GM10847 (cell line): ENCODE measurements around the gene LRRC30.

ENCODE experiments used
- POLR2A ChIP-seq: IDR thresholded peaks from 2 replicates; pipeline ENCODE4 v1.6.1; 2011; ENCODE audit not compliant: insufficient read length; ENCODE audit errors: extremely low read depth

Gene LRRC30

DNA sequence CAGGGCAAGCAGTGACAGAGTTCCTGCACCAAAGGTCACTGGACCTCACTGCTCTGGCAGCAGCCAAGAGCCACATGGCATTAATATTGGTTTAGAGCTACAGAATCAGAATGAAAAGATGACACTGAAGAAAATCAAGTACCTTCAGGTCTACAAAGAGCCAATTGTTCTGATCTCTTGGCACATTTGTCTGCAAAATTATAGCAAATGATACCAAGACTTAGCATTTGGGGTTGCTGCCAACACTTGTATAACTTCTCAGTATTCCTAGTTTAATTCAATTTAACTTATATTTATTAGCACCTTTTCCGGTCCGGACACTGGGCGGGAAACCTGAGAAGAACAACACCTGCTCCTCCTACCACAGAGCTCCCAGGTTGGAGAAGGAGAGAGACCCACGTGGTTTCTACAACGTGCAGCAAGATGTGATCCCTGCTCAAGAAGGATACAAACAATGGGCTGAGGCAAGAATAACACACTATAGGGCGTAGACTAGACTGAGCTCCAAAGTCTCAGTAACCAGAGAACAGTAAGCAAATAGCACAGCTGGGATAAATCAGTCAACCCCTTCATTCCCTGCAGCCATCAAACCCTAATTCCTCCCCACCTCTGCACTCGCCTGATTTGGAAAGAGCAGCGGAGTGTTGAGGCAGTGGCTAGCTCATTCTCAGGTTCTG, 2.4 kb downstream of the LRRC30 start:
- TF ChIP-seq POLR2A: no peak

DNA sequence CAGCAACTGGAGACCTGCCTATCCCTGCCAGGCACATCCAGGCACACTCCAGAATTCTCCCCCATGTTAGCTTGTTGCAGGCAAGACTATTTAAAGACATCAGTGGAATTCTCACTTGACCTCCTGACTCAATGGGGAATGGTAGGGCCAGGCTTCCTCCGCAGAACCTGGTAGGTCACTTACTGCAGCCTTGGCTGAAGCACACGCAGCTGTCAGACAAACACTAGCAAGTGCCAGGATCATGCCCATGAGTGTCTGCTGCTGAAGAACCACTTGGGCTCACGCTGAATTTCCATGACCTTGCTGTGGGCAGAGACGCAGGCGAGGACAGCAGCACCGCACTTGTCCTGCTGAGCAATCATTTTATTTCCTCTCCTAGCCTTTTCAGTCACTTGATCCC, 3.2 kb downstream of the LRRC30 start:
- TF ChIP-seq POLR2A: no peak

DNA sequence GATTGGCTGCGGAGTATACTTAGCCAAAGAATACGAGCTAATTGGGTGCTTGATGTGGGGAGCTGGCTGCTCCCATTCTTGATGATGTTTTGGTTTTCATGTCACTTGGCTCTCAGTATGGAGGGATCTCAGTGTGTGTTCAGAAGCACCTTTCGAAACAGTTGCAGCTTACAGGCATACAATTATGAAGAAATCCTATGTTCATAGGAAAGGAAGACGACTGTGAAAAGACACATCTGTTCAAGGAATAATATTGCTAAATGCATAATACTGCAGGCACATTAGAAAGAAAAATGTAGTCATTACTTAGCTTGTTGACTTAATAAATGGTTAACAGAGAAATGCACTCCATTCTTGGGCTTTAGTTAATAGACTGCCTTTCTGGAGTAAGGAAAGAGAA, 4.1 kb downstream of the LRRC30 start:
- TF ChIP-seq POLR2A: no peak

- no peak for TF ChIP-seq POLR2A
These were observed 5.2 kb downstream of the LRRC30 start for GRCh38 chr18:7236072-7236471.

GRCh38 chr18:7236933-7237332, 6.0 kb downstream of the LRRC30 start:
- TF ChIP-seq POLR2A: no peak

DNA sequence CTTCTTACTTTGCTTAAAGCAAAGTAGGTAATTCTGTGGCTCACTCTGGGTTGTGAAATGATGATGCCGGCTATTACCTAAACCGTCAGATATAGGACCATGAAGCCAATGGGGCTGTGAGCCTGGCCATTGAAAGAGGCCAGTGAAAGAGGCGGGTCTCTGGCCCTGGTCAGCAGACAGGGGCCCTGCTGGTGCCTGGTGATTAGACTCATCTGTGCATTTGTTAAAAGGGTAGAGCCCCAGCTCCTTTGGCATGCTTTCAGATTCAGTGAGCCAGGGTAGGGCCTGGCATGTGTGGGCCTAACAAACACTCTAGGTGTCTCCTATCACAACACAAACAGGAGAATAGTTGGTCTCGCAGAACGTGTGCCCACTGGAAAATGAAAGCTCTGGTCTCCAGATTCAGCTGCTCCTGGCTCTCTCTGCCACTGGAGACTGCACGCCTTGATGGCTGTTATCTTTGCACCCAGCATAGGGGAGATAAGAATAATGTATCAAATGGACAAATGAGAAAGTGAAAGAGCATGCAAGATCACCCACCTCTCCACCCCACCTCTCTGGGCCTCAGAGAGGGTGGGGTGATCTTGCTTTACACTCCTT, 6.9 kb downstream of the LRRC30 start:
- TF ChIP-seq POLR2A: no peak

DNA sequence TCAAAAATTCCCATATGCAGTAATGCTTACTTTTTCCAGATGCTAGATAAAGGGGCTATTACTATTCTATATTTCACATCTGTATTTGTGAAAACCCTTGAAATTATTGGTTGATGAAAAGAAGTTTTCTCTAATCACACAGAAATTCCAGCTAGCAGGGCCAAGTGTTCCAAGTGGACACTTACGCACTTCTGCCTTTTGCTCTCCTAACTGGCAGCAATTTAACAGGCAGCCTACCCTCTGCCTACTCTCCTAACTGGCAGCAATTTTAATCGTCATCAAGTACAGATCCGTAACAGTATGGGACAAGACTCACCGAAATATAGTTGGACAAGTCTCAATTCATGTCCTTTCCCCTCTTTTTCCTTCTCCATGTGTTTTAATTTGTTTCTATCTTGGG, 12.0 kb downstream of the LRRC30 start:
- no peak for TF ChIP-seq POLR2A

DNA sequence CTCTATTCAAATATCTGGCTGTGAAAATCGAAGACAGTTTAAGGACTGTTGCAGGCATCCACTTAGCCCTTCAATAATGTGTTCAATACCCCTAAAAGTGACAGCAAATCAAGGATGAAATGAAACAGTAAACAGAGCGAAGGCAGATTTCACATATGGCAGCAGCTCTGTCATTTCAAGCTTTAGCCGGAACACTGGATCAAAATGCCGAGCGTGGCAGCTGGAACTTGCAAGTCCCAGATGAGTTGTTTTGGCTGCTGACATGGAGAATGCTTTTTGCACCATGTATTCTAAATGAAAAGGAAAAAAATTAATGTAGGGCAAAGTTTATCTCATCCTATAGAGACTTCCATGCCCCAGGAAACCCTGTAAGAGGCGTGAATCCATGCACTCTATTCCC, 18.0 kb downstream of the LRRC30 start:
- no peak for TF ChIP-seq POLR2A

- no peak for TF ChIP-seq POLR2A
These were observed 23.3 kb downstream of the LRRC30 start for GRCh38 chr18:7254163-7254562.

DNA sequence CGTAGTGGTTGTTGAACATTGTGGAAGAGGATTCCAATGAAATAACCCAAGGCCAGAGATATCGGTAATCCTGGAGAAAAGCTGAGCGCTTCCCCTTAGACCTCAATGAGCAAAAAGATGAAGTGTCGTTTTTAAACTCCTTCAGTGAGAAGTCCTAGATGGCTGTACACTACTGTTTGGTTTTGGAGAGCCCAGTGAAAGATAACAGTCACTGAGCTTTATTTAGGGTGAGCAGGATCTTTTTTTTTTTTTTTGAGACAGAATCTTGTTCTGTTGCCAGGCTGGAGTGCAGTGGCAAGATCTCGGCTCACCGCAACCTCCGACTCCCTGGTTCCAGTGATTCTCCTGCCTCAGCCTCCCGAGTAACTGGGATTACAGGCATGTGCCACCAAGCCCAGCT, 24.2 kb downstream of the LRRC30 start:
- no peak for TF ChIP-seq POLR2A

GRCh38 chr18:7255643-7256042, 24.8 kb downstream of the LRRC30 start:
- TF ChIP-seq POLR2A: no peak

DNA sequence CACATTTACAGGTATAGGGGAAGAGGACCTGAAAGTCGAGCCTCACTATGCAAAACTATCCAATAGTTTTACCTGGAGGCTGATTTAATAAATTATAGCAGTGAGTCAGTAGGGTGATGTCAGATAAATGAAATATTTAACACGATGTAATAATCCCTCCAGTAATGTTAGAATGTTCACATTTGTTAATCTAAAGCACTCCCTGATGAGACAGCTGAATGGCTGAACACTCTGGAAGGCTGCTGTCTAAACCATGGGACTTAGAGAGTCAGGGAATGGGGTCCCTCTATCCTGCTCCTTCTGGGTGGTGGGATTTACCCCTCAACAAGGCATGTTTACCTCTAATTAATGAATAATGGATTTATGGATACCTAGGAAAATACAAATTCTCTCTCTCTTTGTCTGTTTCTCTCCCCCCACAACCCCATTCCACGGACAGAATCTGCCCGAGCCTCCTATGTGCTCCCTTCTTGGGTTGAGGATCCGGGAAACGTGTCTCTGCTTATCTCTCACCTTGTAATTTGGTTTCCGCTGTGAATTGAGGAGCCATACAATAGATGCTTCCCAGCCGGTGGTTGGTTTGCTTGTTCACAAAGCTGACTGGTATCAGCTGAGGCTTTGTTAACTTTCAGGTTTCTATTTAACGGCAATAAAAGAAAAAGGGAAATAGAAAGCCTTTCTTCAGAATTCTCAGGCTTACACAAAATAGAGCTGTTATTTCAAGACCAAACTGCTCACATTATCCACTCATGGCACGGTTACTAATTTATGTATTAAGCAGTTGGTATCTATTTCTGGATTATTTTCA, 25.9 kb downstream of the LRRC30 start:
- TF ChIP-seq POLR2A: no peak

DNA sequence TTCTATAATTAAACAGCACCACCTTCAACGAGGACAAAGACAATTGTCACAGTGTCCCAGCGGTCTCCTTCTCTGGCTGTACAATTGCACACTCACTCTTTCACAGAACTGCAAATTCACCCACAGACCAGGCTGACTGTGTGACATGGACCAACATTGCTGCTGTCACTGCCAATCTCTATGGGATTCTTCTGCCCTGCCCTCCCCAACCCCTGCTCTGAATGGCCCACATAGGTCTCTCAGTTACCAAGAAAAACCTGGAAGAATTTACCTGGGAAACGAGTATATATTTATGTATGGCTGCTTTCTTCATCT, 26.5 kb downstream of the LRRC30 start:
- TF ChIP-seq POLR2A: no peak

- no peak for TF ChIP-seq POLR2A
These were observed 28.6 kb downstream of the LRRC30 start for GRCh38 chr18:7259475-7259874.

DNA sequence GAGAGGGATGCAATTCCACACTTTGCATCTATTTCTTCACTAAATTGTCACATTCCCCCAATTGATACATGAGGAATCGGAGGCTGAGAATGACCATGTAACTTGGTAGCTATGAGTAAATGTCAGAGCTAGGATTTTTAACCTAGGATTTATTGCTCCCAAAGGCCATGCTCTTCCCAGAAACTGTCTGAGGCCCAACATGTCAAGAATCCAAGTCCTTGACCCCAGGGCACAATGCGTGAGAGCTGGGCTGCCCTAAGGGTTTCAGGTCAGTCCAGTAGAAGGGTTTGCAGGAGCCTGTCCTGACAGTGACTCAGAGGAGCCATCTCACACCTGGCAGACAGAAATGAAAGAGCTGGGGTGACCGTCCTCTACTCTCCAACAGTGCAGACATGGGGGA, 30.3 kb downstream of the LRRC30 start:
- no peak for TF ChIP-seq POLR2A

GRCh38 chr18:7267973-7268372, 37.1 kb downstream of the LRRC30 start:
- TF ChIP-seq POLR2A: no peak

GRCh38 chr18:7269942-7270341, 39.1 kb downstream of the LRRC30 start:
- no peak for TF ChIP-seq POLR2A
